Measurements from ENCODE around the gene ARHGEF19. TPM values are rescaled to one million over a fixed set of nuclear protein-coding genes. Genes with fewer than 3 reads are reported as not detected.

Gene ARHGEF19
- 5.3 to 6.6 TPM (median 6.2 TPM) in 5 replicates for total RNA-seq (2022; extraction: Qiagen RNA extraction)

DNA sequence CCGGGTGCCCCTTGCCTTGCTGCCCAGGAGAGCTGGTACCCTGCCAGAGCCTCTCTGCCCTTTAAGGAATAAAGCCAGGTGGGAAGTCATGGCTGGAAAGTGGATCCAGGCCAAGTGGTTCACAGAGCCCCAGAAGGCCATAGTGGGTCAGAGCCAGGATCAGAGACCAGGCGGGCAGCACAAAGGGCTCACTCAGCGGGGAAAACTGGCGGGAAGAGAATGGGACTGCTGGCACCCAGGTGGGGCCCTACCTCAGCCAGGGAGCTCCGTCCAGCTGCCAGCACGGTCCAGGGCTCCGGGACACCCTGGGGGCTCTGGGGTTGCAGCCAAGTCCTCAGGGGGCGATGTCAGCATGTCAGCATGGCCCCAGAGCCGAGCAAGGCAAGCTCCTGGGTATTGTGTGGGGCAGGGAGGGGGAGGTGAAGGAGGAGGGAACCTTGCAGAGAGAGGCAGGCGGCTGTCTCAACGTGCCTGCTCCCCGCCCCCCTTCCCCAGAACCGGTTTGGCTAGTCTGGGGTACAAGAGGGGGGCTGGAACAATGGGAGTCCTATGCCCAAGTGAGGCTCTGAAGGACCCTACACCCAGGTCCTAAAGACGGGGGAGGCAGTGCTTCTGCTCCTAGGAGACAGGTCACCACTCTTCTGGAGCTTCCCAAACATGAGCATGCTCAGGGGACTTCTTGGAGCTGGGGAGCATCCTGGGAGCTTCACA lies at the start of gene ARHGEF19:
TSS of gene ARHGEF19 (minus strand) at position 402 of the 711 bp plus-strand sequence. CDS start 3,598 bp downstream, outside the sequence.

GRCh38 chr1:16236511-16237342 lies 24.3 kb upstream of the ARHGEF19 start, which contains the start of gene CPLANE2:
Gene CPLANE2 (minus strand): TSS chr1:16237183. CDS start chr1:16236742, 441 bp downstream.

GRCh38 chr1:16155537-16156410 lies 56.7 kb downstream of the ARHGEF19 start, which contains the start of gene EPHA2:
Gene EPHA2 (minus strand): TSS chr1:16156069. CDS start chr1:16155932, 137 bp downstream.

Other genes with a start within 250 kb of the ARHGEF19 start
- 10.2 to 18.4 TPM (median 13.0 TPM) in 5 replicates for gene ZBTB17, start 236.6 kb downstream of the ARHGEF19 start, total RNA-seq (2022; extraction: Qiagen RNA extraction)
- not detected in 5 replicates for gene SRARP, start 208.4 kb downstream of the ARHGEF19 start, total RNA-seq (2022; extraction: Qiagen RNA extraction)
- gene HSPB7, start 194.6 kb downstream of the ARHGEF19 start, total RNA-seq (2022; extraction: Qiagen RNA extraction): 0.07 TPM in 1 of 5 replicates, not detected in the others
- 0.14 to 0.26 TPM in 2 of 5 replicates, not detected in the others for gene CLCNKA, start 190.6 kb downstream of the ARHGEF19 start, total RNA-seq (2022; extraction: Qiagen RNA extraction)
- gene CLCNKB, start 168.9 kb downstream of the ARHGEF19 start, total RNA-seq (2022; extraction: Qiagen RNA extraction): 0.10 TPM in 1 of 5 replicates, not detected in the others
- gene FAM131C, start 139.0 kb downstream of the ARHGEF19 start, total RNA-seq (2022; extraction: Qiagen RNA extraction): 13.7 to 19.5 TPM (median 18.8 TPM) in 5 replicates
- 98.7 to 150 TPM (median 137 TPM) in 5 replicates for gene EPHA2, start 56.6 kb downstream of the ARHGEF19 start, total RNA-seq (2022; extraction: Qiagen RNA extraction)
- 2.5 to 4.5 TPM (median 3.2 TPM) in 5 replicates for gene CPLANE2, start 24.5 kb upstream of the ARHGEF19 start, total RNA-seq (2022; extraction: Qiagen RNA extraction)
- 7.6 to 9.9 TPM (median 9.3 TPM) in 5 replicates for gene FBXO42, start 139.8 kb upstream of the ARHGEF19 start, total RNA-seq (2022; extraction: Qiagen RNA extraction)
- gene SZRD1, start 154.6 kb upstream of the ARHGEF19 start, total RNA-seq (2022; extraction: Qiagen RNA extraction): 75.9 to 96.3 TPM (median 87.8 TPM) in 5 replicates
- gene SPATA21, start 224.8 kb upstream of the ARHGEF19 start, total RNA-seq (2022; extraction: Qiagen RNA extraction): 0.07 to 0.22 TPM in 2 of 5 replicates, not detected in the others
- 39.0 to 44.2 TPM (median 40.0 TPM) in 5 replicates for gene NECAP2, start 228.1 kb upstream of the ARHGEF19 start, total RNA-seq (2022; extraction: Qiagen RNA extraction)

Measured in A549 treated with Mapracorat at 1 μM for 4 hours (cell line).